Mesenchymal stem cell (in vitro differentiated cells and primary cell): ENCODE measurements around the gene LMX1B.
A peak's percentile ranks its signal among the peaks of the same experiment; 100 is the strongest.

Source experiments
- DNase-seq: peaks from one replicate; pipeline ENCODE4 v3.0.0-alpha.2; 2013
- H2AFZ ChIP-seq: one replicate; pipeline ENCODE4 v1.6.1; 2013; ENCODE audit warnings: low read depth, mild to moderate bottlenecking, control low read depth, inconsistent platforms, low read length, moderate library complexity
- H2AK5ac ChIP-seq: 2 replicates; pipeline ENCODE4 v1.6.1; 2013; ENCODE audit warnings: low read length, moderate library complexity, mild to moderate bottlenecking, inconsistent platforms; ENCODE audit not compliant: severe bottlenecking
- H2BK120ac ChIP-seq: one replicate; pipeline ENCODE4 v1.6.1; 2013; ENCODE audit warnings: low read depth, mild to moderate bottlenecking, inconsistent platforms, low read length, moderate library complexity
- H2BK12ac ChIP-seq, 2 experiments: one replicate each; pipeline ENCODE4 v1.6.1; 2013; ENCODE audit warnings: inconsistent platforms in 2 of 2, low read length in 2 of 2, mild to moderate bottlenecking in 2 of 2, moderate library complexity in 2 of 2, control low read depth in 1 of 2
- H2BK15ac ChIP-seq: one replicate; pipeline ENCODE4 v1.6.1; 2013; ENCODE audit warnings: mild to moderate bottlenecking, low read depth, inconsistent platforms; ENCODE audit not compliant: poor library complexity, severe bottlenecking
- H2BK5ac ChIP-seq: 2 replicates; pipeline ENCODE4 v1.6.1; 2013; ENCODE audit warnings: low read depth, mild to moderate bottlenecking, low read length, control low read depth, inconsistent platforms; ENCODE audit not compliant: poor library complexity, severe bottlenecking
- H3K14ac ChIP-seq, 2 experiments: one replicate each; pipeline ENCODE4 v1.6.1; 2013; ENCODE audit warnings: inconsistent platforms in 2 of 2, low read length in 2 of 2, control low read depth in 1 of 2, mild to moderate bottlenecking in 1 of 2, moderate library complexity in 1 of 2
- H3K18ac ChIP-seq, 2 experiments: one replicate each; pipeline ENCODE4 v1.6.1; 2013; ENCODE audit warnings: inconsistent platforms in 2 of 2, low read length in 2 of 2, control low read depth in 1 of 2, low read depth in 1 of 2, mild to moderate bottlenecking in 1 of 2
- H3K23ac ChIP-seq, 2 experiments: one replicate each; pipeline ENCODE4 v1.6.1; 2013; ENCODE audit warnings: inconsistent platforms in 2 of 2, low read length in 2 of 2, mild to moderate bottlenecking in 2 of 2, moderate library complexity in 2 of 2, control low read depth in 1 of 2
- H3K27ac ChIP-seq: 2 replicates; pipeline ENCODE4 v1.5.1; 2013; ENCODE audit warnings: mild to moderate bottlenecking, moderate library complexity, low read length, control low read depth, inconsistent platforms; ENCODE audit not compliant: poor library complexity, severe bottlenecking
- H3K27me3 ChIP-seq, 2 experiments: 2 replicates each; pipeline versions ENCODE4 v1.6.1 to v1.7.0; 2013; ENCODE audit warnings: low read length in 2 of 2, mild to moderate bottlenecking in 2 of 2, moderate library complexity in 2 of 2, control low read depth in 1 of 2, inconsistent platforms in 1 of 2; ENCODE audit not compliant: control insufficient read depth in 1 of 2, insufficient read depth in 1 of 2
- H3K36me3 ChIP-seq, 2 experiments: 2 replicates each; pipeline versions ENCODE4 v1.6.1 to v1.7.0; 2013; ENCODE audit warnings: low read length in 2 of 2, control low read depth in 1 of 2, inconsistent platforms in 1 of 2, low read depth in 1 of 2, mild to moderate bottlenecking in 1 of 2; ENCODE audit not compliant: insufficient read depth in 2 of 2, control insufficient read depth in 1 of 2
- H3K4ac ChIP-seq, 2 experiments: one replicate each; pipeline ENCODE4 v1.6.1; 2013; ENCODE audit warnings: inconsistent platforms in 2 of 2, low read length in 2 of 2, mild to moderate bottlenecking in 2 of 2, moderate library complexity in 2 of 2, control low read depth in 1 of 2, low read depth in 1 of 2
- H3K4me1 ChIP-seq: 2 replicates; pipeline ENCODE4 v1.6.1; 2013; ENCODE audit warnings: low read depth, low read length, control low read depth; ENCODE audit not compliant: control insufficient read depth, insufficient read depth
- H3K4me2 ChIP-seq: 2 replicates; pipeline ENCODE4 v1.6.1; 2013; ENCODE audit warnings: low read length, mild to moderate bottlenecking, inconsistent platforms; ENCODE audit not compliant: poor library complexity, severe bottlenecking
- H3K4me3 ChIP-seq, 2 experiments: 2 replicates each; pipeline versions ENCODE4 v1.5.1 to v1.7.0; 2013; ENCODE audit warnings: low read length in 2 of 2, mild to moderate bottlenecking in 2 of 2, control low read depth in 1 of 2, low read depth in 1 of 2; ENCODE audit not compliant: insufficient read depth in 1 of 2
- H3K79me1 ChIP-seq: replicated peaks from 2 replicates; pipeline ENCODE4 v1.6.1; 2013; ENCODE audit warnings: mild to moderate bottlenecking, control low read depth, low read length, inconsistent platforms; ENCODE audit not compliant: poor library complexity, severe bottlenecking
- H3K9ac ChIP-seq: 2 replicates; pipeline ENCODE4 v1.7.0; 2013; ENCODE audit warnings: mild to moderate bottlenecking, low read length, moderate library complexity
- H3K9me3 ChIP-seq: 2 replicates; pipeline ENCODE4 v1.7.0; 2013; ENCODE audit warnings: mild to moderate bottlenecking, low read length; ENCODE audit not compliant: control insufficient read depth
- H4K8ac ChIP-seq: one replicate; pipeline ENCODE4 v1.6.1; 2013; ENCODE audit warnings: inconsistent platforms, mild to moderate bottlenecking, low read length, moderate library complexity
- H4K91ac ChIP-seq: one replicate; pipeline ENCODE4 v1.6.1; 2013; ENCODE audit warnings: mild to moderate bottlenecking, low read length, inconsistent platforms
- WGBS: methylation state at CpG from one replicate; pipeline ENCODE4 v1.1.7; 2013; ENCODE audit warnings: mixed read lengths; 5-methylcytosine and 5-hydroxymethylcytosine counted together

The LMX1B gene

GRCh38 chr9:126626127-126626925 lies 12.6 kb downstream of the LMX1B start:
- peaks cover 17% of the 10 kb centered on the region for H3K4me1 ChIP-seq
- WGBS, result under 1% methylated on average over 50 of the region's 56 CpGs
- no peaks in the 10 kb centered on the region for H3K79me1 ChIP-seq
- no peak overlapping the region for H3K27ac ChIP-seq
- H3K14ac ChIP-seq, result no peak overlapping the region
- no peak overlapping the region for H3K18ac ChIP-seq
- H2BK12ac ChIP-seq, result no peak overlapping the region
- H3K23ac ChIP-seq, result no peak overlapping the region
- no peaks in the 10 kb centered on the region for H3K36me3 ChIP-seq
- peaks cover 95 to 96% of the 10 kb centered on the region in 2 experiments for H3K27me3 ChIP-seq
- H2AFZ ChIP-seq, result no peak overlapping the region
- H2BK120ac ChIP-seq, result no peak overlapping the region
- H4K91ac ChIP-seq, result no peak overlapping the region
- H3K4me2 ChIP-seq, result no peak overlapping the region
- no peak overlapping the region for H2BK5ac ChIP-seq
- DNase-seq, result peak; percentile 22
- H3K4me3 ChIP-seq, result peak overlapping the region in 1 of 2 experiments; percentile 29
- H2BK15ac ChIP-seq, result no peak overlapping the region
- H2AK5ac ChIP-seq, result no peak overlapping the region
- H4K8ac ChIP-seq, result no peak overlapping the region
- H3K9me3 ChIP-seq, result no peaks in the 10 kb centered on the region
- H3K4ac ChIP-seq, result no peak overlapping the region
- no peak overlapping the region for H3K9ac ChIP-seq

- Histone ChIP-seq H2BK12ac (no peak overlapping the region), H3K36me3 (no peaks in the 10 kb centered on the region), H3K18ac (no peak overlapping the region), H3K27ac (no peak overlapping the region), H3K9me3 (no peaks in the 10 kb centered on the region), H3K79me1 (no peaks in the 10 kb centered on the region), H4K91ac (no peak overlapping the region), H3K9ac (no peak overlapping the region), H3K4me2 (no peak overlapping the region), H3K14ac (no peak overlapping the region), H3K23ac (no peak overlapping the region), H2AK5ac (no peak overlapping the region), H3K4me3 (no peak overlapping the region), H4K8ac (no peak overlapping the region), H2BK5ac (no peak overlapping the region), H3K27me3 (peaks cover 95 to 96% of the 10 kb centered on the region in 2 experiments), H2BK15ac (no peak overlapping the region), H3K4ac (no peak overlapping the region), H2BK120ac (no peak overlapping the region), H2AFZ (no peak overlapping the region), H3K4me1 (peaks cover 17% of the 10 kb centered on the region)
- 8% methylated on average over 14 of the region's 14 CpGs for WGBS
- DNase-seq, result no peak
Observed at GRCh38 chr9:126626926-126627233, 13.2 kb downstream of the LMX1B start.

- H3K27me3 ChIP-seq, result peaks cover 95 to 96% of the 10 kb centered on the region in 2 experiments
- no peak overlapping the region for H3K4me3 ChIP-seq
- WGBS, result 76% methylated on average over 7 of the region's 7 CpGs
- no peak overlapping the region for H3K14ac ChIP-seq
- H3K36me3 ChIP-seq, result no peaks in the 10 kb centered on the region
- no peak overlapping the region for H3K9ac ChIP-seq
- no peak overlapping the region for H2BK15ac ChIP-seq
- no peaks in the 10 kb centered on the region for H3K79me1 ChIP-seq
- H3K9me3 ChIP-seq, result no peaks in the 10 kb centered on the region
- no peak overlapping the region for H3K4ac ChIP-seq
- no peak overlapping the region for H3K4me2 ChIP-seq
- H2BK5ac ChIP-seq, result no peak overlapping the region
- H3K27ac ChIP-seq, result no peak overlapping the region
- H4K8ac ChIP-seq, result no peak overlapping the region
- H2AK5ac ChIP-seq, result no peak overlapping the region
- H3K4me1 ChIP-seq, result peaks cover 17% of the 10 kb centered on the region
- no peak overlapping the region for H3K18ac ChIP-seq
- H2AFZ ChIP-seq, result no peak overlapping the region
- no peak for DNase-seq
- no peak overlapping the region for H2BK120ac ChIP-seq
- no peak overlapping the region for H4K91ac ChIP-seq
- no peak overlapping the region for H2BK12ac ChIP-seq
- H3K23ac ChIP-seq, result no peak overlapping the region
Observed at GRCh38 chr9:126628146-126628545, 14.4 kb downstream of the LMX1B start.

GRCh38 chr9:126628969-126629674 lies 15.4 kb downstream of the LMX1B start:
- Histone ChIP-seq H3K27ac (no peak overlapping the region), H3K9me3 (no peaks in the 10 kb centered on the region), H3K18ac (no peak overlapping the region), H3K79me1 (no peaks in the 10 kb centered on the region), H3K9ac (no peak overlapping the region), H3K4ac (no peak overlapping the region), H3K4me2 (no peak overlapping the region), H3K4me3 (no peak overlapping the region), H3K14ac (no peak overlapping the region), H3K27me3 (peaks cover 95 to 96% of the 10 kb centered on the region in 2 experiments), H2BK15ac (no peak overlapping the region), H4K91ac (no peak overlapping the region), H2AK5ac (no peak overlapping the region), H2BK5ac (no peak overlapping the region), H2AFZ (no peak overlapping the region), H2BK12ac (no peak overlapping the region), H3K36me3 (no peaks in the 10 kb centered on the region), H3K4me1 (peaks cover 17% of the 10 kb centered on the region), H4K8ac (no peak overlapping the region), H3K23ac (no peak overlapping the region), H2BK120ac (no peak overlapping the region)
- 45% methylated on average over 11 of the region's 11 CpGs for WGBS
- no peak for DNase-seq
